Thyroid gland (tissue), 4 donors: ENCODE data around the gene PREB. TPM values are rescaled to one million over a fixed set of nuclear protein-coding genes. Genes with fewer than 3 reads are reported as not detected.

Experiments
- DNase-seq, 2 donors: peaks; one replicate each; pipeline ENCODE4 v3.0.0-alpha.2; 2019
- H3K27ac ChIP-seq, 3 donors: fragments of 200-600 bp; sonication (generic); 1 replicate in 2 of 3; 2 replicates in 1 of 3; pipeline ENCODE4 v1.5.1; 2016 to 2019; ENCODE audit warnings: mild to moderate bottlenecking in 1 of 3, moderate library complexity in 1 of 3
- H3K27me3 ChIP-seq: fragments of 200-600 bp; sonication (generic); one replicate; pipeline ENCODE4 v1.5.1; 2019
- H3K36me3 ChIP-seq, 2 donors: fragments of 200-600 bp; sonication (generic); one replicate each; pipeline ENCODE4 v1.5.1; 2016 to 2019
- H3K4me1 ChIP-seq, 2 donors: fragments of 200-600 bp; sonication (generic); one replicate each; pipeline ENCODE4 v1.5.1; 2017 to 2019
- H3K4me3 ChIP-seq, 3 donors: fragments of 200-600 bp; sonication (generic); replicated peaks in 1 of 3; 1 replicate in 2 of 3; 2 replicates in 1 of 3; pipeline ENCODE4 v1.5.1; 2016; ENCODE audit warnings: mild to moderate bottlenecking in 1 of 3
- H3K9me3 ChIP-seq: fragments of 200-600 bp; sonication (generic); one replicate; pipeline ENCODE4 v1.5.1; 2017
- POLR2A ChIP-seq, 2 donors: fragments of 450-650 bp; IDR thresholded peaks; one replicate each; pipeline ENCODE4 v1.6.1; 2017; ENCODE audit warnings: antibody characterized with exemption in 2 of 2, mild to moderate bottlenecking in 2 of 2, moderate library complexity in 1 of 2
- WGBS, 2 donors: methylation state at CpG; one replicate each; pipeline ENCODE4 v1.1.5; 2017; 5-methylcytosine and 5-hydroxymethylcytosine counted together
- intact Hi-C: fragments of 100-400 bp; cut with DNase I; formaldehyde crosslinking; loops from one replicate; pipeline ENCODE4 v1.15.1; 2023
- total RNA-seq, 4 donors: library from RNA; depleted of rRNA; stranded (reverse); fragments of >200 nt; gene quantifications; one replicate each; pipeline ENCODE4 v1.2.3, GENCODE V29; 2016
- TF ChIP-seq, protein P1 (sequence below), 6 experiments: fragments of 200-600 bp in 3 of 6; fragments of 450-650 bp in 3 of 6; sonication (generic) in 3 of 6; IDR thresholded peaks; one replicate each; pipeline ENCODE4 v1.5.1; 2016 to 2019; ENCODE audit warnings: antibody characterized with exemption in 6 of 6, mild to moderate bottlenecking in 2 of 6, inconsistent platforms in 1 of 6, moderate library complexity in 1 of 6

The PREB gene
- total RNA-seq, 4 donors from 2014 or later, result 52.4 to 84.0 (median 55.2) TPM

GRCh38 chr2:27134781-27135477 lies 493 bp upstream of the PREB start:
- intact Hi-C loops, result loop anchor here (5.0 kb wide), 1 partner anchor 72 kb away; no protein-coding TSS in a partner anchor
- H3K4me1 ChIP-seq, result peaks cover 10 to 12% of the 10 kb centered on the region in 2 donors
- H3K9me3 ChIP-seq, result no peaks in the 10 kb centered on the region
- no peak for TF ChIP-seq POLR2A (IDR thresholded peaks at IDR 0.05)
- TF ChIP-seq, protein P1, sequence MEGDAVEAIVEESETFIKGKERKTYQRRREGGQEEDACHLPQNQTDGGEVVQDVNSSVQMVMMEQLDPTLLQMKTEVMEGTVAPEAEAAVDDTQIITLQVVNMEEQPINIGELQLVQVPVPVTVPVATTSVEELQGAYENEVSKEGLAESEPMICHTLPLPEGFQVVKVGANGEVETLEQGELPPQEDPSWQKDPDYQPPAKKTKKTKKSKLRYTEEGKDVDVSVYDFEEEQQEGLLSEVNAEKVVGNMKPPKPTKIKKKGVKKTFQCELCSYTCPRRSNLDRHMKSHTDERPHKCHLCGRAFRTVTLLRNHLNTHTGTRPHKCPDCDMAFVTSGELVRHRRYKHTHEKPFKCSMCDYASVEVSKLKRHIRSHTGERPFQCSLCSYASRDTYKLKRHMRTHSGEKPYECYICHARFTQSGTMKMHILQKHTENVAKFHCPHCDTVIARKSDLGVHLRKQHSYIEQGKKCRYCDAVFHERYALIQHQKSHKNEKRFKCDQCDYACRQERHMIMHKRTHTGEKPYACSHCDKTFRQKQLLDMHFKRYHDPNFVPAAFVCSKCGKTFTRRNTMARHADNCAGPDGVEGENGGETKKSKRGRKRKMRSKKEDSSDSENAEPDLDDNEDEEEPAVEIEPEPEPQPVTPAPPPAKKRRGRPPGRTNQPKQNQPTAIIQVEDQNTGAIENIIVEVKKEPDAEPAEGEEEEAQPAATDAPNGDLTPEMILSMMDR (IDR thresholded peaks at IDR 0.05), result no peak
- no peak for DNase-seq
- WGBS, 2 donors, result 70 to 89% methylated on average over 20 to 26 of the region's 33 CpGs
- H3K36me3 ChIP-seq, result peaks cover 11 to 24% of the 10 kb centered on the region in 2 donors
- H3K4me3 ChIP-seq, result peak overlapping the region in 1 of 3 donors; percentile 100
- no peaks in the 10 kb centered on the region for H3K27me3 ChIP-seq
- peak overlapping the region in 2 of 3 donors; percentile 78 to 87 for H3K27ac ChIP-seq

- Histone ChIP-seq H3K9me3 (no peaks in the 10 kb centered on the region), H3K27ac (peak overlapping the region in 1 of 3 donors; percentile 87), H3K36me3 (peaks cover 11 to 24% of the 10 kb centered on the region in 2 donors), H3K4me1 (peaks cover 10 to 12% of the 10 kb centered on the region in 2 donors), H3K4me3 (peak overlapping the region; percentile 65 to 100 (median 70)), H3K27me3 (no peaks in the 10 kb centered on the region)
- 34 to 35% methylated on average over 14 of the region's 14 CpGs for WGBS, 2 donors
- no peak for DNase-seq
- intact Hi-C loops, result no loop called here
- TF ChIP-seq POLR2A (IDR thresholded peaks at IDR 0.05), result no peak
- TF ChIP-seq, protein P1 (IDR thresholded peaks at IDR 0.05), result no peak
Measured at GRCh38 chr2:27133195-27133875, 1.1 kb downstream of the PREB start.

DNA sequence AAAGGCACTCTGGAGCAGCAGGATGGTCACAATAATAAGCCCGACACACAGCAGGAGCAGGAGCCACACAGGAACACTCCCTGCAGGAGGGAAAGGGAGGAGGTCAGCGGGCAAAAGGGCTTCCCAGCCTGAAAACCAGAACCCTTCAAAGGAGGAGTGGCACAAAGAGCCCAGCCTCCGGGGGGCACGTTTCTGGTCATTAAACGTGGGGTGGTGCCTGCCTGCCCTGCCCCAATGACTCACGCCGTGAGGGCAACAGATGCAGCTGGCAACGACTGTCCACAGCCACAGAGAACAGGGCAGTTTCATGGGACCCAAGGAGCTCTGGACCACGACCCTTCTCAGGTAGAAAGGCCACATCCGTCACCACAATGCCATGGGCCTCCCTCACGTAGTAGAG lies 3.0 kb downstream of the PREB start:
- TF ChIP-seq POLR2A (IDR thresholded peaks at IDR 0.05), result no peak
- no peak overlapping the region for H3K4me3 ChIP-seq
- intact Hi-C loops, result no loop called here
- WGBS, 2 donors, result 93% methylated on average over 8 to 11 of the region's 11 CpGs
- H3K27ac ChIP-seq, result no peak overlapping the region
- H3K27me3 ChIP-seq, result no peaks in the 10 kb centered on the region
- peaks cover 10 to 12% of the 10 kb centered on the region in 2 donors for H3K4me1 ChIP-seq
- peaks cover 11 to 24% of the 10 kb centered on the region in 2 donors for H3K36me3 ChIP-seq
- no peaks in the 10 kb centered on the region for H3K9me3 ChIP-seq
- DNase-seq, result no peak

- Histone ChIP-seq H3K27me3 (no peaks in the 10 kb centered on the region), H3K36me3 (peaks cover 11 to 24% of the 10 kb centered on the region in 2 donors), H3K27ac (no peak overlapping the region), H3K9me3 (no peaks in the 10 kb centered on the region), H3K4me1 (peaks cover 10 to 12% of the 10 kb centered on the region in 2 donors), H3K4me3 (no peak overlapping the region)
- intact Hi-C loops, result no loop called here
- DNase-seq, result no peak
- no peak for TF ChIP-seq POLR2A (IDR thresholded peaks at IDR 0.05)
- TF ChIP-seq, protein P1 (IDR thresholded peaks at IDR 0.05), result no peak
- WGBS, 2 donors, result 92 to 96% methylated on average over 9 to 10 of the region's 10 CpGs
Measured at GRCh38 chr2:27130396-27130795, 4.0 kb downstream of the PREB start.

DNA sequence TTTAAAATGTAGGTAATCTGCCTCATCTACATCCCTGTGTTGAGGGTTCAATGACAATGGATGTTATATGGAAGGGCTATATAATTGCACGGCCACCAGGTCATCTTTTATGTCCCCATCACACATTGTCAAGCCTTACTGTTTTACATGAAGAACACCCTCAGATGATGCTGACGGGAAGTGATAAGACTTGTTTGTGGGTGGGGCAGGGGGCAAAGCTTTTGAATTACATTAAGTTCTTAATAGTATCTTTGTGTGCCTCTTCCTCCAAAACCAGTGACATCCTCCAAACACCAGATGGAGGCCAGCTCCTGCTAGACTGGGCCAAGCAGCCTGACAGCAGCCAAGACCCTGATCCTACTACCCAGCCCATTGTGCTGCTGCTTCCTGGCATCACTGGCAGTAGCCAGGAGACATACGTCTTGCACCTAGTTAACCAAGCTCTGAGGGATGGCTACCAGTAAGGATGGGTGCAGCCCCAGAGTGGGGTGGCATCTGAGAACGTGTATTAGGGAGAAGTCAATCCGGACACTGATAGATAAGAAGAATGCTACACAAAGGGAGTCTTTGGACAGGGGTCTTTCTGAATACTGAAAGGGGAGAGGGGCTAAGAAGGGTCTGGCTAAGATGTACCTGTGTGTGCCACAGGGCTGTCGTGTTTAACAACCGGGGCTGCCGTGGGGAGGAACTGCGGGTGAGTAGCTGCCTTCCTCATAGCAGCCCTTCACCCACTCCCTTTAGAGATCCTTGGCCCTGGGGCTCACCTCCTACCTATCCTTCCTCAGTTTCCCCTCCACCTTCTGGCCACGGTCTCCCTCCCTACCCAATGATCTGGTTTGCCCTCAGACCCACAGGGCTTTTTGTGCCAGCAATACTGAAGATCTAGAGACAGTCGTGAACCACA lies 5.5 kb downstream of the PREB start:
- Histone ChIP-seq H3K9me3 (no peaks in the 10 kb centered on the region), H3K4me1 (peaks cover 10 to 15% of the 10 kb centered on the region in 2 donors), H3K36me3 (peaks cover 11 to 24% of the 10 kb centered on the region in 2 donors), H3K4me3 (no peak overlapping the region), H3K27ac (no peak overlapping the region), H3K27me3 (no peaks in the 10 kb centered on the region)
- WGBS, 2 donors, result 83 to 89% methylated on average over 11 of the region's 11 CpGs
- intact Hi-C loops, result no loop called here
- TF ChIP-seq POLR2A (IDR thresholded peaks at IDR 0.05), result no peak
- TF ChIP-seq, protein P1 (IDR thresholded peaks at IDR 0.05), result no peak
- DNase-seq, result no peak
